Gastrocnemius medialis (tissue), 4 donors: ENCODE measurements around the gene PKP2.

ENCODE experiments used
- POLR2A ChIP-seq, 2 donors: fragments of 450-650 bp; IDR thresholded peaks; one replicate each; pipeline ENCODE4 v1.6.1; 2017; ENCODE audit warnings: antibody characterized with exemption in 2 of 2, mild to moderate bottlenecking in 2 of 2, moderate library complexity in 2 of 2
- TF ChIP-seq, protein P1 (sequence below), 5 experiments: fragments of 450-650 bp in 3 of 5; fragments of 200-600 bp in 2 of 5; sonication (generic) in 2 of 5; IDR thresholded peaks in 4 of 5; conservative IDR thresholded peaks in 1 of 5; 1 replicate in 4 of 5; 2 replicates in 1 of 5; pipeline ENCODE4 v1.5.1; 2016 to 2019; ENCODE audit warnings: antibody characterized with exemption in 5 of 5, mild to moderate bottlenecking in 3 of 5, moderate library complexity in 3 of 5

DNA sequence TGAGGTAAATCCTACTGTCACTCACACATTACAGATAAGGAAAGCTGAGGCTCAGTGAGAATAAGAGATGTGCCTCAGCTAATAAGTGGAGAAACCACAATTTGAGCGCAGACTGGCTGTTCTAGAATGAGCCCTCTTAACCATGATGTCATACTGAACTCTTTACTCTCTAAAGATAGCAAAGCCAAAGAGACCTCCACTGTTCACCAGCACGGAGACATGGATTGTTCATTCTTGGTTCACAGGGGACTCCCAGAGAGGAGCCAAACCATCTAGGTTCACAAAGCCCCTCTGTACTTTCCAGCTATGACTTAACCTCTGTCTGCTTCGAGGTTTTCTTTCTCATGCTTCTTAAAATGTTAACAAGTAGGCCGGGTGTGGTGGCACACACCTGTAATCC, 108.2 kb downstream of the PKP2 start:
- TF ChIP-seq POLR2A (IDR thresholded peaks at IDR 0.05) = no peak
- TF ChIP-seq, protein P1, sequence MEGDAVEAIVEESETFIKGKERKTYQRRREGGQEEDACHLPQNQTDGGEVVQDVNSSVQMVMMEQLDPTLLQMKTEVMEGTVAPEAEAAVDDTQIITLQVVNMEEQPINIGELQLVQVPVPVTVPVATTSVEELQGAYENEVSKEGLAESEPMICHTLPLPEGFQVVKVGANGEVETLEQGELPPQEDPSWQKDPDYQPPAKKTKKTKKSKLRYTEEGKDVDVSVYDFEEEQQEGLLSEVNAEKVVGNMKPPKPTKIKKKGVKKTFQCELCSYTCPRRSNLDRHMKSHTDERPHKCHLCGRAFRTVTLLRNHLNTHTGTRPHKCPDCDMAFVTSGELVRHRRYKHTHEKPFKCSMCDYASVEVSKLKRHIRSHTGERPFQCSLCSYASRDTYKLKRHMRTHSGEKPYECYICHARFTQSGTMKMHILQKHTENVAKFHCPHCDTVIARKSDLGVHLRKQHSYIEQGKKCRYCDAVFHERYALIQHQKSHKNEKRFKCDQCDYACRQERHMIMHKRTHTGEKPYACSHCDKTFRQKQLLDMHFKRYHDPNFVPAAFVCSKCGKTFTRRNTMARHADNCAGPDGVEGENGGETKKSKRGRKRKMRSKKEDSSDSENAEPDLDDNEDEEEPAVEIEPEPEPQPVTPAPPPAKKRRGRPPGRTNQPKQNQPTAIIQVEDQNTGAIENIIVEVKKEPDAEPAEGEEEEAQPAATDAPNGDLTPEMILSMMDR (IDR thresholded peaks at IDR 0.05 in 4 of 5, conservative IDR thresholded peaks at IDR 0.05 in 1 of 5) = no peak
